ENCODE measurements around the gene OR5V1.
"Not testable (repeated sequence)": the region's sequence is repeated elsewhere in the genome, so short reads cannot be mapped to it uniquely, and the experiment has no call there.

Gene OR5V1

DNA sequence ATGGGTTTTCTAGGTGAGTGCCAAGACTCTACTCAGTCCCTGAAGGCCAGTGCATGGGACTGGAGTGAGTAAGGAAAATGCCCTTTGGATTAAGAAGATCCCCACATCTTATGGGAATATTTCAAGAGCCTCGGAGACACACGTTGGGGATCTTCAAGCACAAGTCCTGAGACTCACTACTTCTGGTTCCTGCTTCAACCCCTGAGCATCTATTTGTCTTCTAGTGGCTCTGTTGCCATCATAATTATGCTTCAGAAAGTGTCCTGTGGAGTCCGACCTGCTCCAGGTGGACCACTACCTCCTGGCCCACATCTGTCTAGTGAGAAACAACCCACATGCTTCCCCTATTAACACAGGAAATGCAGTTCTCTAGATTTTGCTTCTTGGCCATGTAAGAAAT, at the start of gene OR5V1:
TSS of gene OR5V1 (minus strand) at position 101 of the 400 bp plus-strand sequence. CDS start 12,670 bp downstream, outside the sequence.
- H3K36me3 Mint-ChIP-seq = no peaks in the 10 kb centered on the region
- no peak within 1 kb of the TSS for H3K4me3 Mint-ChIP-seq
- H3K27me3 Mint-ChIP-seq = peaks cover 19% of the 10 kb centered on the region
- no peaks in the 10 kb centered on the region for H3K9me3 Mint-ChIP-seq (ENCODE audit: low read depth)
- H3K4me1 Mint-ChIP-seq (ENCODE audit: low read depth) = no peaks in the 10 kb centered on the region
- no peak within 1 kb of the TSS for H3K27ac Mint-ChIP-seq

DNA sequence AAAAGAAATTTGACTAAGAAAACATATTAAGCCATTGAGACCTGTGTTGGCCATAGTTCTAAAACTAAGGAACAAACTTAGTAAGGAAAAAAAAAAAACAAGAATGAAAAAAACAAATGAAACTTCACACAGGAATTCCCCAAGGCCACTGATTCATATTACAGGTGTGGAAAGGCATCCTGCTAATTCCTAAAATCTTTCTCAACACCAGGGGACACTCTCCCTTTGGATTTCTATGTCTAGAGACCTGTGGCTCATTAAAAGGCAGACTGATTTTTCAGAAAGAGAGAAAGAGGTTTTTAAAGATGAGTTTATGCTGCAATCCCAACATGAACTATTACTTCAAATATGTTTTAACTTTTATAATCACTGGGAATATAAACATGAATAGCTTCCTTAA, 45.9 kb upstream of the OR5V1 start, which contains the start of gene OR12D1:
TSS of gene OR12D1 (plus strand) at position 341 of the 400 bp plus-strand sequence.
- peaks cover 24% of the 10 kb centered on the region for H3K27me3 Mint-ChIP-seq
- H3K9me3 Mint-ChIP-seq (ENCODE audit: low read depth) = peaks cover 11% of the 10 kb centered on the region
- no peak within 1 kb of the TSS for H3K4me3 Mint-ChIP-seq
- H3K4me1 Mint-ChIP-seq (ENCODE audit: low read depth) = no peaks in the 10 kb centered on the region
- H3K27ac Mint-ChIP-seq = no peak within 1 kb of the TSS
- H3K36me3 Mint-ChIP-seq = no peaks in the 10 kb centered on the region

DNA sequence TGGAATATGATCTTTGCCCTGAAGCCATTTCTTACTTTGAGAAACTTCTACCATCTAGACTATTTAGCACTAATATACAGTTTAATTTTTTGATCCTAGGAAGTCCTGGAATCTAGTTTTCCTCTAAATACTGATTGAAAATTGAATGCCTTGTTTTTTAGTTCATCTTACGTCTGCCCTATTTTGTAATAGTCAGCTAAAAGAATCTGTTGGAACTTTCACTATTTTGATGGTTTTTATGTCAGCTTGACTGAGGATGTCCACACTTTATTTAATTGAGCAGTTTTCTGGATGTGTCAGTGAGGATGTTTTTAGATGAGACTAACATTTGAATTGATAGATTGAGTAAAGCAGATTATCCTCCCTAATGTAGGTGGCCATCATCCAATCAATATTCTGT, 35.1 kb upstream of the OR5V1 start:
- Mint-ChIP-seq H3K36me3 (peaks cover 7% of the 10 kb centered on the region), H3K27me3 (peaks cover 40% of the 10 kb centered on the region), H3K4me3 (no peak overlapping the region), H3K4me1 (ENCODE audit: low read depth) (no peaks in the 10 kb centered on the region), H3K9me3 (ENCODE audit: low read depth) (no peaks in the 10 kb centered on the region), H3K27ac (no peak overlapping the region)

DNA sequence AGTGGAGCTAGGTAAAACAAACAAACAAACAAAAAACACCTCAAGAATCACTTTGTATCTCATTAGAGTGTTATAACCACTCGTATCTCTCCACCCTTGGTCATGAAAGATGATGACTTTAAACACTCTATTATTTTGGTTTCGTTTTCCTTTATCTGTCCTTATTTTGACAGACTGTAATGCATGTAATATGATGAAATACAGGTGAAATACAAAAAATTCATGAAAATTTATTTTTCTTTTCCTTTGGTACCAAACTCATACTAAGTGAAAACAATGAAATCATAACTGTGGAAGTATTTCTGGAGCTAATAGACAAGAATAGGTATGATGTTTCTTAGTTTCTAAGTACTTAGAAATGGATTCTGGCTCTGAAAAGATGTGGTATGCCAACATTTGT, 30.9 kb upstream of the OR5V1 start:
- Mint-ChIP-seq H3K4me1 (ENCODE audit: low read depth) (no peaks in the 10 kb centered on the region), H3K4me3 (no peak overlapping the region), H3K9me3 (ENCODE audit: low read depth) (no peaks in the 10 kb centered on the region), H3K36me3 (no peaks in the 10 kb centered on the region), H3K27ac (no peak overlapping the region), H3K27me3 (peaks cover 36% of the 10 kb centered on the region)

- H3K4me3 Mint-ChIP-seq = no peak within 1 kb of the TSS
- H3K27ac Mint-ChIP-seq = no peak within 1 kb of the TSS
- H3K4me1 Mint-ChIP-seq (ENCODE audit: low read depth) = no peaks in the 10 kb centered on the region
- H3K9me3 Mint-ChIP-seq (ENCODE audit: low read depth) = no peaks in the 10 kb centered on the region
- no peaks in the 10 kb centered on the region for H3K36me3 Mint-ChIP-seq
- peaks cover 36% of the 10 kb centered on the region for H3K27me3 Mint-ChIP-seq
Measured at GRCh38 chr6:29395331-29395730, 26.7 kb upstream of the OR5V1 start, which contains the start of gene OR12D2. Gene OR12D2, plus strand, starts transcription at chr6:29395631. Its CDS starts 1,069 bp downstream, at chr6:29396700.

GRCh38 chr6:29388533-29388932, 19.9 kb upstream of the OR5V1 start:
- H3K36me3 Mint-ChIP-seq = no peaks in the 10 kb centered on the region
- H3K4me3 Mint-ChIP-seq = no peak overlapping the region
- H3K27ac Mint-ChIP-seq = no peak overlapping the region
- no peaks in the 10 kb centered on the region for H3K4me1 Mint-ChIP-seq (ENCODE audit: low read depth)
- H3K9me3 Mint-ChIP-seq (ENCODE audit: low read depth) = no peaks in the 10 kb centered on the region
- peaks cover 35% of the 10 kb centered on the region for H3K27me3 Mint-ChIP-seq

DNA sequence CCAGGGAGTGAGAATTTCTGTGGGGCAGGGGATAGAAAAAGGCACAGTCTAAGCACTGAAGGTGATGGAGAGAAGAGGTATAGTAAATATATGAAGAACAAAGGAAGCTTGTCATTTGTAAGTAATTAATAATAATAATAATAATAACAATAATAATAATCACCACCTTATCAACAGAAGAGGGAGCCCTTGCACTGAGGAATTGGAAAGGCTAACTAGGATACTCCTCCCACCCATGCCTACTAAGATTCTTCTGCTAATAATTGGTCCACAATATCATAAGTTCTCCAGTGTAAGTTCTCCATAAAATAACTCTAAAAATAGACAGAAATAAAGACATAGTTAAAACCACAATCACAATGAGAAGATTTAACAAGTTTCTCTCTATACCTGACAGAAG, 7.3 kb upstream of the OR5V1 start:
- no peaks in the 10 kb centered on the region for H3K36me3 Mint-ChIP-seq
- peaks cover 28% of the 10 kb centered on the region for H3K27me3 Mint-ChIP-seq
- H3K9me3 Mint-ChIP-seq (ENCODE audit: low read depth) = no peaks in the 10 kb centered on the region
- H3K4me3 Mint-ChIP-seq = no peak overlapping the region
- H3K27ac Mint-ChIP-seq = no peak overlapping the region
- no peaks in the 10 kb centered on the region for H3K4me1 Mint-ChIP-seq (ENCODE audit: low read depth)

- Mint-ChIP-seq H3K27me3 (peaks cover 32% of the 10 kb centered on the region), H3K27ac (no peak within 1 kb of the TSS), H3K4me3 (no peak within 1 kb of the TSS), H3K36me3 (no peaks in the 10 kb centered on the region), H3K4me1 (ENCODE audit: low read depth) (no peaks in the 10 kb centered on the region), H3K9me3 (ENCODE audit: low read depth) (no peaks in the 10 kb centered on the region)
Measured at GRCh38 chr6:29375191-29375590, 6.5 kb upstream of the OR5V1 start, which contains the start of gene OR12D3. Gene OR12D3, minus strand, starts transcription at chr6:29375291. Its CDS starts 4 bp downstream, at chr6:29375287.

- Mint-ChIP-seq H3K4me1 (ENCODE audit: low read depth) (no peaks in the 10 kb centered on the region), H3K36me3 (peaks cover 2% of the 10 kb centered on the region), H3K27ac (no peak overlapping the region), H3K9me3 (ENCODE audit: low read depth) (peaks cover 8% of the 10 kb centered on the region), H3K27me3 (peaks cover 34% of the 10 kb centered on the region), H3K4me3 (no peak overlapping the region)
Measured at GRCh38 chr6:29355603-29356002, 13.1 kb downstream of the OR5V1 start.

DNA sequence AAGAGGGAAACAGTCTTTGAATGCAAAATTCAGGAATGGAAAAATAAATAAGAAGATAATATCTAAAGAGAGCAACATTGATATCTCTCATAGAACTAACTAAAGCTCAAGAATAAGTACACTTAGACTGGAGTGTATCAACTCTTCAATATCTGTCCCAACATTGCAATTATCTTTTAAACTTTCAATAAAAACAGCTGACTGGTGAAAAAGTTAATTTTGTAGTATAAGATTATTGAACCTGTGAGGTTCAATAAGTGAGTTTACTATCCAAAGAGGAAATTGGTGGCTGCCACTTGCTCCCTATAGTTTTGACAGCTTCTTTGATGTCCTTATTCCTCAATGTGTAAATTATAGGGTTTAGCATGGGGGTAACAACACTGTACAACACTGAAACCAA, 13.7 kb downstream of the OR5V1 start:
- peaks cover 2% of the 10 kb centered on the region for H3K36me3 Mint-ChIP-seq
- no peak overlapping the region for H3K4me3 Mint-ChIP-seq
- no peak overlapping the region for H3K27ac Mint-ChIP-seq
- H3K27me3 Mint-ChIP-seq = peaks cover 32% of the 10 kb centered on the region
- no peaks in the 10 kb centered on the region for H3K4me1 Mint-ChIP-seq (ENCODE audit: low read depth)
- peaks cover 8% of the 10 kb centered on the region for H3K9me3 Mint-ChIP-seq (ENCODE audit: low read depth)

- peaks cover 28% of the 10 kb centered on the region for H3K27me3 Mint-ChIP-seq
- not testable (repeated sequence) for H3K4me1 Mint-ChIP-seq (ENCODE audit: low read depth); H3K9me3 Mint-ChIP-seq (ENCODE audit: low read depth); H3K36me3 Mint-ChIP-seq; H3K27ac Mint-ChIP-seq; H3K4me3 Mint-ChIP-seq
Measured at GRCh38 chr6:29349348-29349747, 19.3 kb downstream of the OR5V1 start.

DNA sequence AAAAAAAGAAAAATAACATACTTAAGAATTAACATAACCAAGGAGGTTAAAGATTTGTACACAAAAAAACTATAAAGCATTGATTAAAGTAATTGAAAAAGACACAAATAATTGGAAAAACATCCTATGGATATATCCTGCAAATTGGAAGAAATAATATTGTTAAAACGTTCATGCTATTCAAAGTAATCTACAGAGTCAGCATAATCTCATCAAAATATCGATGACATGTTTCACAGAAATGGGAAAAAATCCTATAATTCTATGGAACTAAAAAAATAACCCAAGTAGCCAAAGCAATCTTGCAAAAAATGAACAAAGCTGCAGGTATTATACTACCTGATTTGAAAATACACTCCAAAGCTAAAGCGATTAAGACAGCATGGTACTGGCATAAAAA, 23.3 kb downstream of the OR5V1 start:
- no peak overlapping the region for H3K4me3 Mint-ChIP-seq
- no peaks in the 10 kb centered on the region for H3K4me1 Mint-ChIP-seq (ENCODE audit: low read depth)
- H3K27ac Mint-ChIP-seq = no peak overlapping the region
- peaks cover 6% of the 10 kb centered on the region for H3K27me3 Mint-ChIP-seq
- H3K36me3 Mint-ChIP-seq = no peaks in the 10 kb centered on the region
- no peaks in the 10 kb centered on the region for H3K9me3 Mint-ChIP-seq (ENCODE audit: low read depth)

DNA sequence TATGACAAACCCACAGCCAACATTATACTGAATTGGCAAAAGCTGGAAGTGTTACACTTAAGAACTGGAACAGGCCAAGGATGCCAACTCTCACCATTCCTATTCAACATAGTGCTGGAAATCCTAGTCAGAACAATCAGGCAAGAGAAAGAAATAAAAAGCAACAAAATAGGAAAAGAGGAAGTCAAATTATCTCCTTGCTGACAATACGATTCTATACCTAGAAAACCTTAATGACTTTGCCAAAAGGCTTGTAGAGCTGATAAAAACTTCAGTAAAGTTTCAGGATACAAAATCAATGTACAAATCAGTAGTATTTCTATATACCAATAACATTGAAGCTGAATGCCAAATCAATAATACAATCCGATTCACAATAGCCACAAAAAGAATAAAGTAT, 32.4 kb downstream of the OR5V1 start:
- Mint-ChIP-seq H3K9me3 (ENCODE audit: low read depth) (peaks cover 5% of the 10 kb centered on the region), H3K36me3 (no peaks in the 10 kb centered on the region), H3K27me3 (peaks cover 32% of the 10 kb centered on the region), H3K27ac (no peak overlapping the region), H3K4me1 (ENCODE audit: low read depth) (no peaks in the 10 kb centered on the region), H3K4me3 (no peak overlapping the region)

DNA sequence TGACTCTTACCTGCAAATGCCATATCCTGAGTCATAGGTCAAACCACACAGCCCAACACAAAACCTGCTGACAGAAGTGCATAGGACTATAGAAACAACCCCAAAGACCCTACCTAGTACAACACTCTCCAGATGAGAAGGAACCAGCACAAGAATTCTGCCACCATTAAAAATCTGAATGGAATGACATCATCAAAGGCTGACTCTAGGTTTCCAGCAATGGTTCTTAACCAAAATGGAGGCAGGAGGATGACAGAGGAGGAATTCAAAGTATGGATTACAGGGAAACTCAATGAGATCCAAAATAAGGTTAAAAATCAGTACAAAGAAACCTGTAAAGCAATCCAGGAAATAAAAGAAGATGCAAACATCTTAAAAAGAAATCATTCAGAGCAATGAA, 36.0 kb downstream of the OR5V1 start:
- Mint-ChIP-seq H3K36me3 (no peaks in the 10 kb centered on the region), H3K27ac (no peak overlapping the region), H3K9me3 (ENCODE audit: low read depth) (peaks cover 5% of the 10 kb centered on the region), H3K27me3 (peaks cover 26% of the 10 kb centered on the region), H3K4me1 (ENCODE audit: low read depth) (no peaks in the 10 kb centered on the region), H3K4me3 (no peak overlapping the region)

- no peaks in the 10 kb centered on the region for H3K9me3 Mint-ChIP-seq (ENCODE audit: low read depth)
- peaks cover 30% of the 10 kb centered on the region for H3K27me3 Mint-ChIP-seq
- no peaks in the 10 kb centered on the region for H3K4me1 Mint-ChIP-seq (ENCODE audit: low read depth)
Measured at GRCh38 chr6:29325777-29326176, 42.9 kb downstream of the OR5V1 start.

GRCh38 chr6:29323332-29323731, 45.3 kb downstream of the OR5V1 start:
- not testable (repeated sequence) for H3K4me3 Mint-ChIP-seq; H3K36me3 Mint-ChIP-seq; H3K9me3 Mint-ChIP-seq (ENCODE audit: low read depth); H3K4me1 Mint-ChIP-seq (ENCODE audit: low read depth); H3K27ac Mint-ChIP-seq
- H3K27me3 Mint-ChIP-seq = peaks cover 30% of the 10 kb centered on the region

More at GRCh38 chr6:29325777-29326176, 42.9 kb downstream of the OR5V1 start:
- H3K27ac Mint-ChIP-seq = no peak overlapping the region
- H3K4me3 Mint-ChIP-seq = no peak overlapping the region
- no peaks in the 10 kb centered on the region for H3K36me3 Mint-ChIP-seq
